GM12892 (cell line): ENCODE data around the gene MLYCD.

Experiments used
- DNase-seq: peaks from one replicate; pipeline ENCODE4 v3.0.0; 2011; ENCODE audit not compliant: insufficient read length
- FAIRE-seq: peaks from 2 replicates; lab custom pipeline; 2011; peaks lifted over from hg19 to GRCh38; lab: Jason Lieb, UNC
- POLR2A ChIP-seq: IDR thresholded peaks from 2 replicates; pipeline ENCODE4 v1.6.1; 2011; ENCODE audit warnings: low read depth, low read length, control low read depth
- POLR2AphosphoS5 ChIP-seq: IDR thresholded peaks from 2 replicates; pipeline ENCODE4 v1.6.1; 2011; ENCODE audit warnings: low read depth, low read length, control low read depth
- TAF1 ChIP-seq: IDR thresholded peaks from 2 replicates; pipeline ENCODE4 v1.6.1; 2011; ENCODE audit warnings: low read depth, mild to moderate bottlenecking, control low read depth, low read length, borderline replicate concordance

Gene MLYCD

GRCh38 chr16:83878838-83879237 is 20.1 kb upstream of the MLYCD start:
- FAIRE-seq (no peak), DNase-seq (no peak)
- no peak for TF ChIP-seq POLR2AphosphoS5
- no peak for TF ChIP-seq POLR2A
- no peak for TF ChIP-seq TAF1

DNA sequence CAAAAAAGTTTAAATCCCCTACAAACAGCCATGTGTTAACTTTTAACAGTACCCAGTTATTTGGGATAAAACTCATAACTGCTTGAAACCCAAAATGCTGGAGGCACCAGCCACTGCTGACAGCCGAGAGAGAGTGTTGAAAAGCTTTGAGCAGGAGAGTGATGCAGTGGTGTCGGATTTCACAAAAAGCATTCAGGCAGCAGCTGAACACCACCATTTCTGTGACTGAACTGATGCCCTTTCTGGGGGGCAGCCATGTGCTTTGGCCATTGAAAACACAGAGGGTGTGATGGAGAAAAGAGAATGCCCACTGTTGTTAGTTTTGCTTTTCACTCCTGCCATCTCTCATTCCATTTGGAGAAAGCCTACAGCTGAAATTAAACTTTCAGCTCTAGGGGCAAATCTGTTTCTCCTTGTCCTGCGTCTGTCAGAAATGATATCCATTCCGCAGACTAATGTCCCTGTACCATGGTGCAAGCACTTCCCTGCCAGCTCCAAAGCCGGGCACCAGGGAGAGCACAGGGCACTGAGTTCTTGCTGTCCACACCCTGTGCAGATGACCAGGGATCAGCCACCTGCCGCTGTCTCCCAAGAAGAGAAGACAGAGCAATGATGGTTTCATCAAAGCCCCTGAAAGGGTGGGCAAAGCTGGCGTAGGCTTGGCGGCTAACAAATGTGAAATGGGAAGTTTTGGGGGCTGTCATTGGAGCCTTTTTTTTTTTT is 16.6 kb upstream of the MLYCD start:
- FAIRE-seq: no peak
- TF ChIP-seq POLR2A: no peak
- no peak for TF ChIP-seq POLR2AphosphoS5
- TF ChIP-seq TAF1: no peak
- DNase-seq: no peak

- DNase-seq (no peak), FAIRE-seq (no peak)
- TF ChIP-seq POLR2AphosphoS5 (no peak), TAF1 (no peak), POLR2A (no peak)
Measured at GRCh38 chr16:83886199-83886971, 12.5 kb upstream of the MLYCD start.

GRCh38 chr16:83887080-83887479 is 11.8 kb upstream of the MLYCD start:
- FAIRE-seq (no peak), DNase-seq (no peak)
- TF ChIP-seq POLR2A: no peak
- TF ChIP-seq POLR2AphosphoS5: no peak
- no peak for TF ChIP-seq TAF1

DNA sequence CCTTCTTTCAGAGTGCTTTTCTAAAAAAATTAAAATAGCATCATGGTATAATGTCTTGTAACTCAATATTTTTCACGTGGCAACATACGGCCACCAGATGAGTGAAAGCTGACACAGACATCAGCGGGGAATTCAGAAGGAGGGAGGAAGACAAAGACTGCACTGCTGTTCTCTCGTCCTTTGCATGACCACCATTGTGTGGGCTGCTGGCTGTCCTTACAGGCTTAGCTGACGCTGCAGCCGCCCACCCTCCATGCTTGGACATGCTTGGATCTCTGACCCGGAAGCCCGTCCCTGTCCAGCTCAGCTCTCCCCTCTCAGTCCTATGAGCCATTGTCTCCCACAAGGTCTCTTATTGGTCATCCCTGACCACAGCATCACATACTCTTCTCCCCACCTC is 11.4 kb upstream of the MLYCD start:
- no peak for DNase-seq
- no peak for FAIRE-seq
- TF ChIP-seq POLR2AphosphoS5: no peak
- TF ChIP-seq TAF1: no peak
- no peak for TF ChIP-seq POLR2A

GRCh38 chr16:83888672-83889044 is 10.3 kb upstream of the MLYCD start:
- TF ChIP-seq TAF1 (no peak), POLR2AphosphoS5 (no peak), POLR2A (no peak)
- FAIRE-seq: no peak
- no peak for DNase-seq

GRCh38 chr16:83890359-83890758 is 8.6 kb upstream of the MLYCD start:
- no peak for FAIRE-seq
- no peak for DNase-seq
- TF ChIP-seq TAF1: no peak

DNA sequence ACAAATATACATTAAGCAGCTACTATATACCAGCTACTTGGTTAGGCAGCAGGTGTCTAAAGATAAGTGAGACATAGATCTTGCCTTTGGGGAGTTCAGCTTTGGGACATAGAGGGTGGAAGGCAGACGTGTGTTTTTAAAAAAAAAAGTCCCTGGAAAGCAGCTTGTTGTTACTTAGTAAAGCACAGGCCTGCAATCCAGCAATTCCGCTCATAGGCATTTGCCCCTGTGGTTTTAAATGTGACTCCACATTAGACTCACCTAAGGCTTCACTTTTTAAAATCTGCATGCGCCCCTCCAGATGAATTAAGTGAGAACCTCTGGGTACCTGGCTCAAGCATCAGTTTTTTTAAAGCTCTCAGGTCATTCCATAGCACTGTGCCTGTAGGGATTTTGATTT is 7.2 kb upstream of the MLYCD start:
- DNase-seq: no peak
- FAIRE-seq: no peak
- TF ChIP-seq TAF1 (no peak), POLR2AphosphoS5 (no peak), POLR2A (no peak)

GRCh38 chr16:83895243-83895642 is 3.7 kb upstream of the MLYCD start:
- DNase-seq: no peak
- FAIRE-seq: no peak
- no peak for TF ChIP-seq TAF1
- no peak for TF ChIP-seq POLR2A
- TF ChIP-seq POLR2AphosphoS5: no peak

DNA sequence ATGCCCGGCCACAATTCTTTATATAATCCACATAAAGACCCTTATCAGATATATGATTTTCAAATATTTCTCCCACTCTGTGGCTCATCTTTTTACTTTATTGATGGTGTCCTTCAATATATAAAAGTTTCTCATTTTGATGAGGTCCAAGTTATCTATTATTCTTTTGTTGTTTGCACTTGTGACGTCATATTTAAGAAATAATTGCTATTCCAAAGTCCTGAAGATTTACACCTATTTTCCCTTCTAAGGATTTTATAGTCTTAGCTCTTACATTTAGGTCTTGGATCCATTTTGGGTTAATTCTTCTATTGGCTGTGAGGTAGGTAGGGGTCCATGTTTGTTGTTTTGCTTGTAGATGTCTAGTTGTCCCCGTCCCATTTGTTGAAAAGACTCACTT is 3.0 kb upstream of the MLYCD start:
- no peak for FAIRE-seq
- TF ChIP-seq POLR2A (no peak), POLR2AphosphoS5 (no peak), TAF1 (no peak)
- no peak for DNase-seq

DNA sequence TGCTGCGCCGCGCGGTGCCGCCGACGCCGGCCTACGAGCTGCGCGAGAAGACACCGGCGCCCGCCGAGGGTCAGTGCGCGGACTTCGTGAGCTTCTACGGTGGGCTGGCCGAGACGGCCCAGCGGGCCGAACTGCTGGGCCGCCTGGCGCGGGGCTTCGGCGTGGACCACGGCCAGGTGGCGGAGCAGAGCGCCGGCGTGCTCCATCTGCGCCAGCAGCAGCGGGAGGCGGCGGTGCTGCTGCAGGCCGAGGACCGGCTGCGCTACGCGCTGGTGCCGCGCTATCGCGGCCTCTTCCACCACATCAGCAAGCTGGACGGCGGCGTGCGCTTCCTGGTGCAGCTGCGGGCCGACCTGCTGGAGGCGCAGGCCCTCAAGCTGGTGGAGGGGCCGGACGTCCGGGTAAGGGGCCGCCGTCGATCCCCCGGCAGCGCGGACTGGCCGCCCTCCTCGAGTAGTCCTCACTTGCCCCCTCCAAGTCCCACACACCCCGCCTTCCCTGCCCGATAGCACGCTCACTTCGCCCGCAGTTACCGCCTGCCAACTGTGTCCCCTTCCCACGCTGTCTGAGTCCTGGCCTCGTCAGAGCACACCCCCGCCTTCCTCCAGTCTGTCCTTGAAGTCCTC is 470 bp downstream of the MLYCD start:
- TF ChIP-seq POLR2A: no peak; the same call in 1 of the 2 replicates
- no peak for TF ChIP-seq POLR2AphosphoS5
- TF ChIP-seq TAF1: no peak
- FAIRE-seq: no peak
- peak; percentile 50 for DNase-seq

DNA sequence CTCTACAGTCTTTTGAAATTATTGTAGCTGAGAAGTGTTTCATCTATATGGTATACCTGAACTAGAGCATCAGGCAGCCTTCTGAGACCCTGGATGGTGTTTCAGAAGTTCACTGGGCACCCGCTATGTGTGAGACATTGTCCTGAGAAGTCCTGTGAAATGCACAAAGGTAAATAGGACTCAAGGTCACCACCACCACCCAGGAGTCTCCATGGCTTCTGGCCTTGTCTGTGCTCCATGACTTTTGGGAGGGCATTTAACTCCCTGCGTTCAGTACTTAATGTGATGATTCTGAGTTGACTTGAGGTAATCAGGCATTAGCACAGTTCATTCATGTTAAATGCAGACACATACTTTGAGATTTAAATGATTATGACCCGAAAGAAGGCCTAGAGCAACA is 1.1 kb downstream of the MLYCD start:
- no peak for TF ChIP-seq TAF1
- no peak for TF ChIP-seq POLR2AphosphoS5
- no peak for TF ChIP-seq POLR2A
- no peak for FAIRE-seq
- DNase-seq: no peak
